Colonic mucosa (tissue), 4 donors: ENCODE data around the gene C1GALT1C1. TPM values are rescaled to one million over a fixed set of nuclear protein-coding genes. Genes with fewer than 3 reads are reported as not detected.

ENCODE experiments used
- DNase-seq: peaks from one replicate; pipeline ENCODE4 v3.0.0-alpha.2; 2020
- H3K27ac ChIP-seq: fragments of 200-600 bp; one replicate; pipeline ENCODE4 v1.8.0; 2021
- H3K27me3 ChIP-seq: fragments of 200-600 bp; one replicate; pipeline ENCODE4 v1.8.0; 2021
- H3K36me3 ChIP-seq: fragments of 200-600 bp; one replicate; pipeline ENCODE4 v1.8.0; 2021
- H3K4me1 ChIP-seq: fragments of 200-600 bp; one replicate; pipeline ENCODE4 v1.8.0; 2021; ENCODE audit warnings: mild to moderate bottlenecking
- H3K4me3 ChIP-seq: fragments of 200-600 bp; one replicate; pipeline ENCODE4 v1.8.0; 2021
- H3K9ac ChIP-seq, 2 donors: one replicate each; pipeline ENCODE4 v1.7.0; 2013; ENCODE audit warnings: control low read depth in 2 of 2, low read depth in 2 of 2, low read length in 2 of 2
- H3K9me3 ChIP-seq: fragments of 200-600 bp; one replicate; pipeline ENCODE4 v1.8.0; 2021
- CTCF ChIP-seq: fragments of 200-600 bp; IDR thresholded peaks from one replicate; pipeline ENCODE4 v1.8.0; 2022; ENCODE audit warnings: antibody characterized with exemption, mild to moderate bottlenecking
- intact Hi-C: fragments of 100-400 bp; cut with DNase I; formaldehyde crosslinking; loops from one replicate; pipeline ENCODE4 v1.14.1; 2022
- total RNA-seq, 2 donors: library from RNA; stranded (reverse); fragmentation: NEBNext Ultra II Directional in 1 of 2; extraction: Animal tissue kit (Norgen Biotek cat#: 25700) in 1 of 2; gene quantifications; one replicate each; pipeline ENCODE4 v1.2.1, GENCODE V29; 2021
- donor health status: healthy.
- donor health status: DM: no; HTN: no; CAD: no.
- donor health status: DM: no; HTN: no; CAD: no.

C1GALT1C1 gene
- 10 to 100 TPM; 31.4 to 31.5 TPM for total RNA-seq

- no peaks in the 10 kb centered on the region for H3K27me3 ChIP-seq
These were observed at the start of gene C1GALT1C1 for GRCh38 chrX:120629667-120630537. Gene C1GALT1C1 (minus strand): TSS chrX:120630054. CDS start chrX:120627166, 2,888 bp downstream.

GRCh38 chrX:120677004-120677652 is 47.3 kb upstream of the C1GALT1C1 start:
- intact Hi-C loops: no loop called here
- H3K9ac ChIP-seq: no peak overlapping the region
- no peaks in the 10 kb centered on the region for H3K4me1 ChIP-seq
- no peak overlapping the region for H3K27ac ChIP-seq
- TF ChIP-seq CTCF: no peak
- no peak overlapping the region for H3K4me3 ChIP-seq
- no peaks in the 10 kb centered on the region for H3K36me3 ChIP-seq
- DNase-seq: no peak
- no peaks in the 10 kb centered on the region for H3K27me3 ChIP-seq
- H3K9me3 ChIP-seq: no peaks in the 10 kb centered on the region

More at GRCh38 chrX:120629667-120630537, at the start of gene C1GALT1C1:
- peak; percentile 89 for DNase-seq
- no peaks in the 10 kb centered on the region for H3K4me1 ChIP-seq
- intact Hi-C loops: no loop called here
- no peaks in the 10 kb centered on the region for H3K9me3 ChIP-seq
- H3K9ac ChIP-seq: peak within 1 kb of the TSS; percentile 59 to 79
- H3K4me3 ChIP-seq: peak within 1 kb of the TSS; percentile 52
- TF ChIP-seq CTCF: no peak
- peak within 1 kb of the TSS; percentile 93 for H3K27ac ChIP-seq
- no peaks in the 10 kb centered on the region for H3K36me3 ChIP-seq

- H3K9ac ChIP-seq: no peak overlapping the region
- no peak overlapping the region for H3K4me3 ChIP-seq
- intact Hi-C loops: no loop called here
- DNase-seq: no peak
- H3K27me3 ChIP-seq: no peaks in the 10 kb centered on the region
- no peaks in the 10 kb centered on the region for H3K36me3 ChIP-seq
- no peak overlapping the region for H3K27ac ChIP-seq
- H3K4me1 ChIP-seq: no peaks in the 10 kb centered on the region
- TF ChIP-seq CTCF: no peak
- no peaks in the 10 kb centered on the region for H3K9me3 ChIP-seq
These were observed 43.1 kb upstream of the C1GALT1C1 start for GRCh38 chrX:120672841-120673530.

GRCh38 chrX:120672389-120672788 is 42.5 kb upstream of the C1GALT1C1 start:
- H3K4me3 ChIP-seq: no peak overlapping the region
- H3K9ac ChIP-seq: no peak overlapping the region
- H3K9me3 ChIP-seq: no peaks in the 10 kb centered on the region
- H3K27me3 ChIP-seq: no peaks in the 10 kb centered on the region
- no peak for TF ChIP-seq CTCF
- intact Hi-C loops: no loop called here
- no peak for DNase-seq
- H3K4me1 ChIP-seq: no peaks in the 10 kb centered on the region
- no peak overlapping the region for H3K27ac ChIP-seq
- H3K36me3 ChIP-seq: no peaks in the 10 kb centered on the region

GRCh38 chrX:120671963-120672362 is 42.1 kb upstream of the C1GALT1C1 start:
- Histone ChIP-seq H3K4me1 (no peaks in the 10 kb centered on the region), H3K36me3 (no peaks in the 10 kb centered on the region), H3K4me3 (no peak overlapping the region), H3K9ac (no peak overlapping the region), H3K27me3 (no peaks in the 10 kb centered on the region), H3K9me3 (no peaks in the 10 kb centered on the region), H3K27ac (no peak overlapping the region)
- no peak for TF ChIP-seq CTCF
- intact Hi-C loops: no loop called here
- no peak for DNase-seq
